Esophagus muscularis mucosa (tissue), 4 donors: ENCODE measurements around the gene SFXN4. TPM values are rescaled to one million over a fixed set of nuclear protein-coding genes. Genes with fewer than 3 reads are reported as not detected.

ENCODE experiments used
- DNase-seq: peaks from one replicate; pipeline ENCODE4 v3.0.0-alpha.2; 2017; ENCODE audit errors: extremely low spot score
- H3K27ac ChIP-seq, 4 donors: fragments of 200-600 bp; sonication (generic); replicated peaks in 1 of 4; 1 replicate in 3 of 4; 2 replicates in 1 of 4; pipeline ENCODE4 v1.5.1; 2016 to 2019; ENCODE audit warnings: mild to moderate bottlenecking in 1 of 4
- H3K27me3 ChIP-seq, 4 donors: fragments of 200-600 bp; sonication (generic); one replicate each; pipeline versions ENCODE4 v1.5.1 to v1.6.0; 2016 to 2019
- H3K36me3 ChIP-seq, 4 donors: fragments of 200-600 bp; sonication (generic); one replicate each; pipeline ENCODE4 v1.5.1; 2016 to 2019
- H3K4me1 ChIP-seq, 4 donors: fragments of 200-600 bp; sonication (generic); one replicate each; pipeline ENCODE4 v1.5.1; 2016 to 2019
- H3K4me3 ChIP-seq, 4 donors: fragments of 200-600 bp; sonication (generic); 1 replicate in 2 of 4; 2 replicates in 2 of 4; pipeline ENCODE4 v1.5.1; 2016 to 2019; ENCODE audit warnings: mild to moderate bottlenecking in 4 of 4, moderate library complexity in 1 of 4
- H3K9me3 ChIP-seq, 4 donors: fragments of 200-600 bp; sonication (generic); 1 replicate in 3 of 4; 2 replicates in 1 of 4; pipeline ENCODE4 v1.5.1; 2016 to 2019
- CTCF ChIP-seq, 3 experiments: fragments of 200-600 bp in 2 of 3; fragments of 450-650 bp in 1 of 3; sonication (generic) in 2 of 3; IDR thresholded peaks; one replicate each; pipeline ENCODE4 v1.5.1; 2017 to 2019; ENCODE audit warnings: antibody characterized with exemption in 3 of 3, mild to moderate bottlenecking in 2 of 3, moderate library complexity in 1 of 3
- EP300 ChIP-seq: sonication (generic); formaldehyde crosslinking; IDR thresholded peaks from one replicate; pipeline ENCODE4 v1.6.1; 2017; ENCODE audit warnings: antibody characterized with exemption
- POLR2A ChIP-seq: fragments of 450-650 bp; IDR thresholded peaks from one replicate; pipeline ENCODE4 v1.6.1; 2017; ENCODE audit warnings: antibody characterized with exemption, moderate library complexity, mild to moderate bottlenecking, low read depth
- POLR2AphosphoS5 ChIP-seq, 2 donors: sonication (generic); formaldehyde crosslinking; IDR thresholded peaks; one replicate each; pipeline ENCODE4 v1.6.1; 2017; ENCODE audit warnings: antibody characterized with exemption in 2 of 2
- WGBS: methylation state at CpG from one replicate; pipeline ENCODE4 v1.1.5; 2018; 5-methylcytosine and 5-hydroxymethylcytosine counted together
- intact Hi-C: fragments of 100-400 bp; cut with DNase I; formaldehyde crosslinking; loops from one replicate; pipeline ENCODE4 v1.15.1; 2023
- total RNA-seq, 4 donors: library from RNA; depleted of rRNA; stranded (reverse); fragments of >200 nt; gene quantifications; one replicate each; pipeline versions ENCODE4 v1.1.0 to v1.2.1, GENCODE V29; 2016

SFXN4 gene
- total RNA-seq, 4 donors from 2014 or later = 14.1 to 39.9 (median 17.8) TPM

DNA sequence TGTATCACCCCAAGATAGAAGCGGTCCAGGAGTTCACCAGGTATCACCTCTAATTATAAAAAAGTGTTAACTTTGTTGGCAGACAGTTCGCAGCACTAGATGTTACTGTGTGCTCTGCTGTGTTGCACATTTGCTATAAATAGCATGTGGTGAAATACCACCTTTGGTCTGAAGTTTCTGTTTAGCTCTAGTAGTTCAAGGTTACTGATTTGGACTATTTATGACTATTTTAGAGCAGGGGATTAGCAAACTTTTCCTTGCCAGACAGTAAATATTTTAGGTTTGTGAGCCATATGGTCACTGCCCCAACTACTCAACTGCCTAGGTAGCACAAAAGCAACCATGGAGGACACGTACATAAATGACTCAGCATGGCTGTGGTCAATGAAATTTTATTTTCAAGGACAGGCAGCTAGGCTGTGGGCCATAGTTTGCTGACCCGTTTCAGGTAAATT is 45.1 kb downstream of the SFXN4 start:
- no peak for TF ChIP-seq CTCF (IDR thresholded peaks at IDR 0.05)
- TF ChIP-seq EP300 = no peak
- TF ChIP-seq POLR2AphosphoS5 (IDR thresholded peaks at IDR 0.05) = no peak
- no peak for TF ChIP-seq POLR2A
- intact Hi-C loops = no loop called here
- Histone ChIP-seq H3K27me3 (no peaks in the 10 kb centered on the region), H3K9me3 (no peaks in the 10 kb centered on the region), H3K27ac (peak overlapping the region; percentile 23 to 70 (median 60)), H3K4me1 (peaks cover 0 to 13% (median 8%) of the 10 kb centered on the region in 4 donors), H3K4me3 (no peak overlapping the region), H3K36me3 (peaks cover 16 to 98% (median 76%) of the 10 kb centered on the region in 4 donors)
- WGBS = 58% methylated on average over 4 of the region's 4 CpGs
- no peak for DNase-seq

DNA sequence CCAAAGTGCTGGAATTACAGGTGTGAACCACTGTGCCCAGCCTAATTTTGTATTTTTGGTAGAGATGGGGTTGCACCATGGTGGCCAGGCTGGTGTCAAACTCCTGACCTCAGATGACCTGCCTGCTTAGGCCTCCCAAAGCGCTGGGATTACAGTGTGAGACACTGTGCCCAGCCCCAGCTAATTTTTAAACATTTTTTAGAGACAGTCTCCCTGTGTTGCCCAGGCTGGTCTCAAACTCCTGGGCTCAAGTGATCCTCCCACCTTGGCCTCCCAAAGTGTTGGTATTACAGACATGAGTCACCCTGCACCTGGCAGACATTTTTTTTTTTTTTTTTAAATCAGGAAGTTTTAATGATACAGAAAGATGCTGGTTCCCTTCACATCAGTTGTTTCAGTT is 46.1 kb downstream of the SFXN4 start:
- peaks cover 0 to 13% (median 8%) of the 10 kb centered on the region in 4 donors for H3K4me1 ChIP-seq
- H3K9me3 ChIP-seq = no peaks in the 10 kb centered on the region
- intact Hi-C loops = no loop called here
- WGBS = 92% methylated on average over 1 of the region's 1 CpG
- no peak for DNase-seq
- H3K27ac ChIP-seq = peak overlapping the region in 3 of 4 donors; percentile 58 to 70 (median 61)
- H3K4me3 ChIP-seq = no peak overlapping the region
- TF ChIP-seq POLR2AphosphoS5 (IDR thresholded peaks at IDR 0.05) (no peak), EP300 (no peak), CTCF (IDR thresholded peaks at IDR 0.05) (no peak), POLR2A (no peak)
- peaks cover 22 to 95% (median 70%) of the 10 kb centered on the region in 4 donors for H3K36me3 ChIP-seq
- H3K27me3 ChIP-seq = no peaks in the 10 kb centered on the region

DNA sequence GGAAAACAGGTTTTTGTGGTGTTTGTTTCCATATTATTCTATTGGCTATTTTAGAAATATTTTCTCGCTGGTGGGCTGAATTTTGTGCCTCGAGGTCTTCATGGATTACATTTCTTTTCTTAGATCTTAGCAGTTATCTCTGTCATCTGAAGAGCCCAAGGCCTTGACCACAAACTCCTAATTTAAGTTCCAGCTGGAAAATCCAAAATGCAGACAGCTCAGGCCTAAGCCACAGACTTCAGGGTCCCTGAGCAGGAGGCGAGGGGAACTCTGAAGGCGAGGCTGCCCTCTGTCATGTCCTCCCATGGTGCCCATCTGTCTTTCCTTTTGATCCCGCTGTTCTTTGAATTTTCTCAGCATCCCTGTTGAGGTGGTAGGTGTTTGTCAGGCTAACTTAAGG is 47.3 kb downstream of the SFXN4 start:
- Histone ChIP-seq H3K27ac (no peak overlapping the region), H3K4me1 (peaks cover 0 to 13% (median 8%) of the 10 kb centered on the region in 4 donors), H3K9me3 (no peaks in the 10 kb centered on the region), H3K36me3 (peaks cover 27 to 95% (median 70%) of the 10 kb centered on the region in 4 donors), H3K27me3 (no peaks in the 10 kb centered on the region), H3K4me3 (no peak overlapping the region)
- TF ChIP-seq EP300 (no peak), CTCF (IDR thresholded peaks at IDR 0.05) (no peak), POLR2AphosphoS5 (IDR thresholded peaks at IDR 0.05) (no peak), POLR2A (no peak)
- no peak for DNase-seq
- intact Hi-C loops = no loop called here
- 95% methylated on average over 5 of the region's 5 CpGs for WGBS

GRCh38 chr10:119116326-119116951 is 49.1 kb downstream of the SFXN4 start:
- Histone ChIP-seq H3K36me3 (peaks cover 31 to 95% (median 70%) of the 10 kb centered on the region in 4 donors), H3K4me3 (no peak overlapping the region), H3K9me3 (no peaks in the 10 kb centered on the region), H3K27me3 (no peaks in the 10 kb centered on the region), H3K4me1 (peaks cover 0 to 13% (median 8%) of the 10 kb centered on the region in 4 donors), H3K27ac (no peak overlapping the region)
- intact Hi-C loops = no loop called here
- 92% methylated on average over 6 of the region's 6 CpGs for WGBS
- DNase-seq = no peak
- TF ChIP-seq POLR2AphosphoS5 (IDR thresholded peaks at IDR 0.05) = no peak
- TF ChIP-seq EP300 = no peak
- TF ChIP-seq CTCF (IDR thresholded peaks at IDR 0.05) = no peak
- no peak for TF ChIP-seq POLR2A

DNA sequence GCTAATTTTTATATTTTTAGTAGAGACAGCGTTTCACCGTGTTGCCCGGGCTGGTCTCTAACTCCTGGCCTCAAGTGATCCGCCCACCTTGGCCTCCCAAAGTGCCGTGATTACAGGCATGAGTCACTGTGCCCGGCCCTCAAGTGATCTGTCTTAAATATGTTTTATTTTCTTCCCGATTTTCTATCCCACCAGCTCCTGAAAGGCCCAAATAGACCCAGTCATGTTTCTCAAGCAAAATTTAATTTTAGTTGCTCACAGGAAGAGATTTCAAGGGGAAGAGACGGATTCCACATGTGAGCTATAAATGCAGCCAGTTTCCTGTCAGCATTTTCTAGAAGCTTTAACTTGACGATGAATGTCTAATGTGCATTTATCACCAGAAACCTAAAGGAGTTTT is 49.6 kb downstream of the SFXN4 start:
- no peak overlapping the region for H3K4me3 ChIP-seq
- TF ChIP-seq POLR2A (no peak), CTCF (IDR thresholded peaks at IDR 0.05) (no peak), EP300 (no peak), POLR2AphosphoS5 (IDR thresholded peaks at IDR 0.05) (no peak)
- H3K27ac ChIP-seq = no peak overlapping the region
- 66% methylated on average over 9 of the region's 9 CpGs for WGBS
- H3K4me1 ChIP-seq = peaks cover 0 to 11% (median 7%) of the 10 kb centered on the region in 4 donors
- peaks cover 31 to 95% (median 73%) of the 10 kb centered on the region in 4 donors for H3K36me3 ChIP-seq
- H3K27me3 ChIP-seq = no peaks in the 10 kb centered on the region
- H3K9me3 ChIP-seq = no peaks in the 10 kb centered on the region
- DNase-seq = no peak
- intact Hi-C loops = no loop called here
